Spinal cord (tissue), 10 donors: ENCODE results near the gene FKBP1B. TPM values are rescaled to one million over a fixed set of nuclear protein-coding genes. Genes with fewer than 3 reads are reported as not detected.
"Not testable (repeated sequence)": the region's sequence is repeated elsewhere in the genome, so short reads cannot be mapped to it uniquely, and the experiment has no call there.

Source experiments
- DNase-seq, 6 donors: peaks; one replicate each; pipeline versions ENCODE4 v3.0.0 to v3.0.0-alpha.2; 2013 to 2015; ENCODE audit warnings: low spot score in 6 of 6, low read depth in 4 of 6
- H3K27ac ChIP-seq: one replicate; pipeline ENCODE4 v1.5.1; 2013; ENCODE audit warnings: low read depth, low read length, control low read depth
- H3K27me3 ChIP-seq: one replicate; pipeline ENCODE4 v1.6.1; 2013; ENCODE audit warnings: low read length; ENCODE audit not compliant: control insufficient read depth, insufficient read depth
- H3K36me3 ChIP-seq: one replicate; pipeline ENCODE4 v1.6.1; 2013; ENCODE audit warnings: low read length; ENCODE audit not compliant: control insufficient read depth, insufficient read depth
- H3K4me1 ChIP-seq: one replicate; pipeline ENCODE4 v1.6.1; 2013; ENCODE audit warnings: low read length; ENCODE audit not compliant: control insufficient read depth, insufficient read depth
- H3K4me3 ChIP-seq: one replicate; pipeline ENCODE4 v1.5.1; 2013; ENCODE audit warnings: low read depth, low read length, control low read depth
- H3K9me3 ChIP-seq: one replicate; pipeline ENCODE4 v1.6.1; 2013; ENCODE audit warnings: low read length; ENCODE audit not compliant: control insufficient read depth, insufficient read depth
- WGBS: methylation state at CpG from one replicate; pipeline ENCODE4 v1.1.5; 2013; ENCODE audit warnings: missing lambda C conversion rate; ENCODE audit not compliant: insufficient coverage; 5-methylcytosine and 5-hydroxymethylcytosine counted together
- polyA plus RNA-seq, 2 donors: library from polyadenylated mRNA; unstranded; fragments of 120-200 nt; gene quantifications; one replicate each; pipeline ENCODE4 v1.2.1, GENCODE V29; 2013; ENCODE audit not compliant: insufficient read length in 2 of 2
- total RNA-seq, 2 donors: library from RNA; depleted of rRNA in 1 of 2; stranded (reverse); fragments of 120-200 nt in 1 of 2; fragments of >200 nt in 1 of 2; gene quantifications; one replicate each; pipeline versions ENCODE4 v1.2.3 to v1.2.4, GENCODE V29; 2013 to 2014
- donor health status: healthy.

The FKBP1B gene
- total and polyA plus RNA-seq, 4 donors = 35.9 to 105 (median 86.2) TPM

GRCh38 chr2:24088821-24089359 is 39.3 kb downstream of the FKBP1B start:
- H3K4me3 ChIP-seq = no peak overlapping the region
- no peak for DNase-seq
- H3K27ac ChIP-seq = no peak overlapping the region
- H3K9me3 ChIP-seq = no peaks in the 10 kb centered on the region
- WGBS = 100% methylated on average over 1 of the region's 2 CpGs
- peaks cover 10% of the 10 kb centered on the region for H3K4me1 ChIP-seq
- no peaks in the 10 kb centered on the region for H3K27me3 ChIP-seq
- H3K36me3 ChIP-seq = peaks cover 13% of the 10 kb centered on the region

GRCh38 chr2:24093270-24093669 is 43.7 kb downstream of the FKBP1B start:
- H3K27me3 ChIP-seq, H3K27ac ChIP-seq, H3K9me3 ChIP-seq, H3K4me1 ChIP-seq, DNase-seq, H3K4me3 ChIP-seq: not testable (repeated sequence)
- WGBS = no CpG with 5 or more reads among the region's 5 CpGs
- peaks cover 17% of the 10 kb centered on the region for H3K36me3 ChIP-seq

GRCh38 chr2:24095171-24095677 is 45.7 kb downstream of the FKBP1B start:
- peaks cover 15% of the 10 kb centered on the region for H3K36me3 ChIP-seq
- not testable (repeated sequence) for H3K27ac ChIP-seq, DNase-seq, H3K4me1 ChIP-seq, H3K9me3 ChIP-seq, H3K4me3 ChIP-seq, H3K27me3 ChIP-seq
- 82% methylated on average over 17 of the region's 17 CpGs for WGBS

- H3K4me1 ChIP-seq, DNase-seq, H3K9me3 ChIP-seq, H3K4me3 ChIP-seq, H3K27ac ChIP-seq, H3K27me3 ChIP-seq: not testable (repeated sequence)
- H3K36me3 ChIP-seq = peaks cover 16% of the 10 kb centered on the region
- WGBS = no CpG with 5 or more reads among the region's 2 CpGs
These were observed 51.2 kb downstream of the FKBP1B start for GRCh38 chr2:24100732-24101131.

- Histone ChIP-seq H3K4me3 (no peak overlapping the region), H3K36me3 (peaks cover 15% of the 10 kb centered on the region), H3K27ac (no peak overlapping the region), H3K9me3 (no peaks in the 10 kb centered on the region), H3K27me3 (no peaks in the 10 kb centered on the region), H3K4me1 (no peaks in the 10 kb centered on the region)
- WGBS = no CpG with 5 or more reads among the region's 2 CpGs
- DNase-seq = no peak
These were observed 52.5 kb downstream of the FKBP1B start for GRCh38 chr2:24101992-24102391.

GRCh38 chr2:24102677-24103076 is 53.1 kb downstream of the FKBP1B start:
- Histone ChIP-seq H3K27ac (no peak overlapping the region), H3K4me1 (no peaks in the 10 kb centered on the region), H3K27me3 (no peaks in the 10 kb centered on the region), H3K9me3 (no peaks in the 10 kb centered on the region), H3K4me3 (no peak overlapping the region), H3K36me3 (peaks cover 15% of the 10 kb centered on the region)
- 80% methylated on average over 1 of the region's 1 CpG for WGBS
- no peak for DNase-seq

GRCh38 chr2:24104110-24104650 is 54.6 kb downstream of the FKBP1B start:
- peaks cover 2% of the 10 kb centered on the region for H3K9me3 ChIP-seq
- 96% methylated on average over 8 of the region's 8 CpGs for WGBS
- H3K4me1 ChIP-seq = no peaks in the 10 kb centered on the region
- H3K27me3 ChIP-seq = no peaks in the 10 kb centered on the region
- DNase-seq = no peak
- no peak overlapping the region for H3K27ac ChIP-seq
- no peak overlapping the region for H3K4me3 ChIP-seq
- H3K36me3 ChIP-seq = peaks cover 15% of the 10 kb centered on the region

- no peak overlapping the region for H3K27ac ChIP-seq
- no peak overlapping the region for H3K4me3 ChIP-seq
- peaks cover 2% of the 10 kb centered on the region for H3K9me3 ChIP-seq
- DNase-seq = no peak
- no peaks in the 10 kb centered on the region for H3K27me3 ChIP-seq
- no peaks in the 10 kb centered on the region for H3K4me1 ChIP-seq
- WGBS = 93% methylated on average over 4 of the region's 4 CpGs
- peaks cover 15% of the 10 kb centered on the region for H3K36me3 ChIP-seq
These were observed 55.4 kb downstream of the FKBP1B start for GRCh38 chr2:24104906-24105305.

GRCh38 chr2:24105816-24106215 is 56.3 kb downstream of the FKBP1B start:
- H3K27me3 ChIP-seq = no peaks in the 10 kb centered on the region
- H3K9me3 ChIP-seq = peaks cover 2% of the 10 kb centered on the region
- WGBS = 100% methylated on average over 1 of the region's 2 CpGs
- DNase-seq = no peak
- H3K4me1 ChIP-seq = no peaks in the 10 kb centered on the region
- peaks cover 15% of the 10 kb centered on the region for H3K36me3 ChIP-seq
- H3K27ac ChIP-seq = no peak overlapping the region
- H3K4me3 ChIP-seq = no peak overlapping the region

- no peak overlapping the region for H3K27ac ChIP-seq
- DNase-seq = no peak
- peaks cover 2% of the 10 kb centered on the region for H3K9me3 ChIP-seq
These were observed 57.2 kb downstream of the FKBP1B start for GRCh38 chr2:24106786-24107185.

More at GRCh38 chr2:24106786-24107185, 57.2 kb downstream of the FKBP1B start:
- Histone ChIP-seq H3K4me1 (no peaks in the 10 kb centered on the region), H3K4me3 (no peak overlapping the region), H3K36me3 (peaks cover 12% of the 10 kb centered on the region), H3K27me3 (no peaks in the 10 kb centered on the region)
